GM21529 (cell line): Measurements from ENCODE around the gene TNFRSF9.
"Not testable (repeated sequence)": the region's sequence is repeated elsewhere in the genome, so short reads cannot be mapped to it uniquely, and the experiment has no call there.

Source experiments
- ATAC-seq: cut with Tn5 transposase; IDR thresholded peaks from one replicate; pipeline ENCODE4 v1.9.1; 2021; ENCODE audit not compliant: unreplicated experiment

TNFRSF9 gene

DNA sequence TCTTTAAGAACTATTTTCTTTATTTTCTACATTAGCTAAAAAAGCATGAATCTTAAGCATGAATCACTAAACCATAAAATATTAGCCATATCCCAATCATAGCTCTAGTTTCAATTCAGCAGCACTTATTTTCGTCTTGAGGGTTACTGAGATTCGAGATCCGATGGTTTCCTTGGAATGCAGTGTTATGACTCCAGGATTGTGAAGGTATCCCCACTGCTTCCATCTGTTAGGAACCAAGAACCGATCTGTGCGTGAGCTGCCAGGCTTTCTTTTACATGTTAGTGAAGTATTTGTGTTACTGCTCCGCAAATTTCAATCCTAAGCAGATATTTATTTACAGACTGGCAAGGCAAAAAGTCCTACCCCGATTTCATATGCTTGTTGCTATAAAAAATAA is 18.8 kb downstream of the TNFRSF9 start:
- no peak for ATAC-seq

DNA sequence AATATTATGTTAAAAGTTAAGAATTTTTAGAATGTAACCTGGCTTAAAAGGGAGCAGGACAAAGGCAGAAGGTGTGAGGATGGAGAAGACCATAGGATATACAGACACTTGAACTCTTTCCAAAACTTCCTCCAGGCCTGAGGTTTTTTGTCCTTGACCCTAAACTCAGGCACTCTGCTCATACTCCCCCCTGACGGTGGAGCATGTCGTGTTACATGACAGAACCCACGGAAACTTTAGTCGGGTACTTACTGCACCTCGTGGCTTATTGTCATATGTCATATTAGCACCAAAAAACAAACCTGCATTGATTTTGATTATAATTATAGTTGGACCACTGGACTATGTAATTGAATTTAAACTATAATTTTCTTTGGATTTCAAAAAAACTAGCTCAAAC is 20.8 kb downstream of the TNFRSF9 start:
- ATAC-seq, result no peak

DNA sequence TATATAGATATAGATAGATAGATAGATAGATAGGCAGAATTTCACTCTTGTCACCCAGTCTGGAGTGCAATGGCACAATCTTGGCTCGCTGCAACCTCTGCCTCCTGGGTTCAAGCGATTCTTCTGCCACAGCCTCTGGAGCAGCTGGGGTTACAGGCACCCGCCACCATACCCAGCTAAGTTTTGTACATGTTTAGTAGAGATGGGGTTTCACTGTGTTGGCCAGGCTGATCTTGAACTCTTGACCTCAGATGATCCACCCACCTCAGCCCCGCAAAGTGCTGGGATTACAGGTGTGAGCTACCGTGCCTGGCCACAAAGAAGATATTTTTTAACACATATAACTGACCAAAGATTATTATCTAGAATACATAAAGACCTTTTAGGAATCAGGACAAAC is 22.7 kb downstream of the TNFRSF9 start:
- ATAC-seq, result not testable (repeated sequence)

GRCh38 chr1:7916501-7916830 is 24.2 kb downstream of the TNFRSF9 start:
- no peak for ATAC-seq

GRCh38 chr1:7915826-7916500 is 24.7 kb downstream of the TNFRSF9 start:
- no peak for ATAC-seq

- ATAC-seq, result no peak
Measured at GRCh38 chr1:7912743-7913557, 27.7 kb downstream of the TNFRSF9 start.

GRCh38 chr1:7912145-7912544 is 28.5 kb downstream of the TNFRSF9 start:
- ATAC-seq, result no peak

DNA sequence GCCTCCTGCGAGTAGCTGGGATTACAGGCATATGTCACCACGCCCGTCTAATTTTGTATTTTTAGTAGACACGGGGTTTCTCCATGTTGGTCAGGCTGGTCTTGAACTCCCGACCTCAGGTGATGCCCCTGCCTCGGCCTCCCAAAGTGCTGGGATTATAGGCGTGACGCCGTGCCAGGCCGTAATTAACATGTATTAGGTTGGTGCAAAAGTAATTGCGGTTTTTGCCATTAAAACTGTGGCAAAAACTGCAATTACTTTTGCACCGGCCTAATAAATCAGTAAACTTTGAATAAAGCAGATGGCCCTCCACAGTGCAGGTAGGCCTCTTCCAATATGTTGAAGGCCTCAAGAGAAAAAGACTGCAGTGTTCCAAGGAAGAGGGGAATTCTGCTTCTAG is 35.4 kb downstream of the TNFRSF9 start:
- no peak for ATAC-seq

- no peak for ATAC-seq
Measured at GRCh38 chr1:7902478-7903085, 38.1 kb downstream of the TNFRSF9 start.

DNA sequence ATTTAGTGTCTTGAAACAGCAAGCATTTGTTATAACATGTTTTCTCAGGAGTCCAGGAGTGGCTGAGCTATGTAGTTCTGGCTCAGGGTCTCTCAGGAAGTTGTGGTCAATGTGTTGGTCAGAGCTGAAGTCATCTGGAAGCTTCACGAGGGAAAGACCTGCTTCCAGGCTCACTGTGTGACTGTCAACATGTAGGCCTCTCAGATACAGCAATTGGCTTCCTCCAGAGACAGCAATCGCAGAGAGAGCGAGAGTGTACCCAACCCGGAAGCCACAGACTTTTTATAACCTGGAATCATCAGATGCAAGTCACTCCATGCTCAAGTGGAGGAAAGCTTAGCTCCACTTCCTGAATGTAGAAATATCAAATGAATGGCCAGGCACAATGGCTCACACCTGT is 40.9 kb downstream of the TNFRSF9 start:
- ATAC-seq, result no peak

DNA sequence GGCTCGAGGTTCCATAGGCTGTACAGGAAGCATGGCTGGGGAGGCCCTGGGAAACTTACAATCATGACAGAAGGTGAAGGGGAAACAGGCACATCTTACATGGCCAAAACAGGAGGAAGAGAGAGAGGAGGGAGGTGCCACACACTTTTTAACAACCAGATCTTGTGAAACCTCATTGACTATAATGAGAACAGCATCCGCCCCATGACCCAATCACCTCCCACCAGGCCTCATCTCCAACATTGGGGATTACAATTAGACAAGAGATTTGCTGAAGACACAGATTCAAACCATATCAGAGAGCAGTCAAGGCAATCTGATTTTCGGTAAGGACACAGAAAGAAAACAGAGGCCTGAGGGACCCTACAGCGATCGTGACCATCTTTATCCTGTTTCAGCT is 41.7 kb downstream of the TNFRSF9 start:
- no peak for ATAC-seq

GRCh38 chr1:7896994-7897393 is 43.6 kb downstream of the TNFRSF9 start:
- ATAC-seq, result no peak

DNA sequence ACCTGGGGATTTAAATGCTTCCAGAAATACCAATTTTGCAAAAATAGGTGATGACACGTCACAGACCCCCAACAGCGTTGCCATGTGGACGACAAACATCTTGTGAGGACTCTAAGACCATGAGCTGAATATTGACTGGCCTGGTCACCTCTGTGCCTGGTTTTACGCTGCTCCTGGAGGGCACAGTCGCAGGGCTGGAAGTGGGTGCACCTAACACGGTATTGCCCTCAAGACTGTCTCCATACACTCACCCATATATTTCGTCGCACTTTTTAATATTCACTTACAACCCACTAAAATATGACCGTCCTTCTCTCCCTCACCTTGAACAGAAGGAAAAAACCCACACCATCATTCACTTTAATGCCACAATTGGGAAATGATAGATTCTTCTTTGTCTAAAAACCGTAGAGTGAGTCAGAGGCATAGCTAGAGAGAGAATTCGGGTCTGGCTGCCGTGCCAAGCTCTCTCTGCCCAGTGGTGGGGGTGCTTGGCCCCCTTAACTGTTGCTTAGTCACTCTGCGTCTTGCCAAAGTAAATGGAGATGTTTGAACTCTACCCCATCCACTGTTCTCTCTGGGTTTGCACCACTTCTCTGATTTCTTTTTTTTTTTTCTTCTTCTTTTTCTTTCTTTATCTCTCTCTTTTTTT is 47.0 kb downstream of the TNFRSF9 start:
- no peak for ATAC-seq

- no peak for ATAC-seq
Measured at GRCh38 chr1:7891804-7892203, 48.8 kb downstream of the TNFRSF9 start.

GRCh38 chr1:7890853-7891252 is 49.8 kb downstream of the TNFRSF9 start:
- no peak for ATAC-seq

DNA sequence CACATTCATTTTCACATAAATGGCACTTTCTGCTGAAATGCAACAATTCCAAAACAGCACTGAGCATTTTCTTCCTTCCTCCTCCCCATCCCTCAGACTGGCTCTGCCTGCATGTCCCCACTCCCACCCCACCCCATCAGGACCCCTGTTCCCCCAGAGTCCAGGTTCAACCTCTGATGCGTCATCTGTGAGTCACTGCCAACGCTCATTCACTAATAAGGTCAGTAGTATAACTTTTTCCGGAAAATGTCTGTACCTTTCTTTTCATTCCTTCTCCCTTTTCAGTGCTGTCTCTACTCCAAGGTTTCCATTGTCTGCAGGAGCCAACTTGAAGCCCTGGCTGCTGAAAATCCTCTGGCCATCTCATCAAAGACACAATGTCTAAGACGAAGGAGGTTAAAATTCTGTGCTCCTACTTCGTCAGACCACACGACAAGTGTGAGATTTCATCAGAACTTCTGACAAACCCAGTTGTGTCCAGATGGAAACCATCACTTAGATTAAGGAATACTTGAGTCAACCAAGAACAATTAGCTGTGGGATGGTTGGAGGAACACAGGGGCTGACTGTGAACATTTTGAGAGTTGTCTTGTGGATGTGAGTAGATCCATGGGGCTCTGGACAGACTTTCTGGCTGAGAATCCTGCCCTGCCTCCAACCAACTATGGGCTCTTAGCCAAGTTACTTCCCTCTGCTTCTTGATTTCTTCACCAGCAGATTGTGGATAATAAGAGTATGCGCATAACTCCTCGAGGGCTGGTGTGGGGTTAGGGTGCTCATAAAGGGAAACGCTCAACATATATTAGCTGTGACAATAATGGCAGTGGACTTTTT is 52.2 kb downstream of the TNFRSF9 start:
- ATAC-seq, result no peak

GRCh38 chr1:7886405-7886745 is 54.3 kb downstream of the TNFRSF9 start:
- ATAC-seq, result no peak

DNA sequence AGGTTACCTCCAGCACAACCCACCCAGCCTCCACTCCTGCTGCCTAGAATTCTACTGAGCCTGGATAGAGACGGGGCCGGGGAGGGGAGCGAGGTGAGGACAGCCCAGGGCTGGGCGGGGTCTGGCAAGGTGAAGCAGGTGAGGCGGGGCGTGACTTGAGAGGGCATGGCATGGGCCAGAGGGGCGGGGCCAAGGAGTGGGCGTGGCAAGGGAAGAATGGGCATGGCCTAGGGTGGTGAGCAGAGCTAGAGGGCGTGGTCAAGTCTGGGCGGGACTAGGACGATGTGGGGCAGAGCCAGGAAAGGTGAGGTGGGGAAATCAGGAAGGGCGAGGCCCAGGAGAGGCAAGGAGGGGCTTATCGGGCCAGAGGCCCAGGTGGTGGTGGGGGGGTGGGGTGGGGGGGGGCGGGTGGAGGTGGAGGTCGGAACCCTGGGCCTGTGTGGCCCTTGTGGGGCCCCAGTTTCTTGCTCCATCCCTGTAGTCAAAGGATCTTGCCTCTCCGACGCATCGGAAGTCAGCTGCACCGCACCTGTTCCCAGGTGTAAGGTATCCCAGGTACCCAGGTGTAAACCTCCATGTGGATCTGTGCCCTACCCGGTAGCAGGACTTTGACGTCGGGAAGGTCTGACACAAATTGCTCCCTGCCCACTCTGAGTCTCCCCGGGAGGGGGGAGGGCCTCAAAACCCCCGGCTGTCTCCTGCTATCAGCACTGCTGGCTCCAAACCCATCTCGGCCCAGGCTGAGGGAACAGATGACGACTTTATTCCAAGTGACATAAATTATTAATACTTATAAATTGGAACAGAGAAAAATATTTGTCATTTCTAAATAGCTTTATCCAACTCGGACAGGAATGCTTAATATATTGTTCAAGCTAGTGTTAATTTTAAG is 54.9 kb downstream of the TNFRSF9 start:
- ATAC-seq, result no peak

- ATAC-seq, result no peak
Measured at GRCh38 chr1:7884757-7885156, 55.9 kb downstream of the TNFRSF9 start.

- no peak for ATAC-seq
Measured at GRCh38 chr1:7879228-7879627, 61.4 kb downstream of the TNFRSF9 start.
